GM13976 (cell line): Measurements from ENCODE around the gene BBS1.
"Not testable (repeated sequence)": the region's sequence is repeated elsewhere in the genome, so short reads cannot be mapped to it uniquely, and the experiment has no call there.

ENCODE experiments used
- DNase-seq: peaks from one replicate; pipeline ENCODE4 v3.0.0; 2012; ENCODE audit warnings: low spot score
- CTCF ChIP-seq: IDR thresholded peaks from 2 replicates; pipeline ENCODE4 v1.5.1; 2012; ENCODE audit warnings: borderline replicate concordance, mild to moderate bottlenecking; ENCODE audit not compliant: insufficient read depth; ENCODE audit errors: extremely low read depth, missing control alignments, control extremely low read depth
- in situ Hi-C: fragments of 300-500 bp; cut with MboI; formaldehyde crosslinking; loops from one replicate; pipeline ENCODE4 v1.12.0; 2022; ENCODE audit warnings: low sequenced_read_pairs, mixed read lengths, inconsistent platforms; ENCODE audit not compliant: unreplicated experiment

Gene BBS1

GRCh38 chr11:66510271-66510989 lies at the start of gene BBS1:
TSS of gene BBS1 (plus strand) at chr11:66510635. CDS start at chr11:66510660, 25 bp downstream.
- peak; percentile 93 for DNase-seq
- in situ Hi-C loops, result no loop called here
- no peak for TF ChIP-seq CTCF

GRCh38 chr11:66462010-66462409 lies 48.4 kb upstream of the BBS1 start:
- no peak for TF ChIP-seq CTCF
- no peak for DNase-seq
- in situ Hi-C loops, result no loop called here

- in situ Hi-C loops, result no loop called here
- TF ChIP-seq CTCF, result no peak
- no peak for DNase-seq
Measured at GRCh38 chr11:66462911-66463310, 47.5 kb upstream of the BBS1 start.

GRCh38 chr11:66464116-66464515 lies 46.3 kb upstream of the BBS1 start:
- in situ Hi-C loops, DNase-seq: not testable (repeated sequence)

- in situ Hi-C loops, result no loop called here
- no peak for DNase-seq
- no peak for TF ChIP-seq CTCF
Measured at GRCh38 chr11:66464916-66465315, 45.5 kb upstream of the BBS1 start.

- no peak for DNase-seq
- in situ Hi-C loops, result no loop called here
- TF ChIP-seq CTCF, result no peak
Measured at GRCh38 chr11:66465373-66466224, 44.8 kb upstream of the BBS1 start.
